Esophagus squamous epithelium (tissue), 4 donors: ENCODE results near the gene C6orf62.

Experiments
- CTCF ChIP-seq, 6 experiments: fragments of 450-650 bp in 4 of 6; fragments of 200-600 bp in 2 of 6; sonication (generic) in 2 of 6; IDR thresholded peaks; one replicate each; pipeline ENCODE4 v1.5.1; 2016 to 2019; ENCODE audit warnings: antibody characterized with exemption in 6 of 6, mild to moderate bottlenecking in 4 of 6, moderate library complexity in 4 of 6
- POLR2A ChIP-seq, 4 donors: fragments of 450-650 bp; IDR thresholded peaks; one replicate each; pipeline ENCODE4 v1.6.1; 2017; ENCODE audit warnings: antibody characterized with exemption in 4 of 4, mild to moderate bottlenecking in 4 of 4, moderate library complexity in 3 of 4

DNA sequence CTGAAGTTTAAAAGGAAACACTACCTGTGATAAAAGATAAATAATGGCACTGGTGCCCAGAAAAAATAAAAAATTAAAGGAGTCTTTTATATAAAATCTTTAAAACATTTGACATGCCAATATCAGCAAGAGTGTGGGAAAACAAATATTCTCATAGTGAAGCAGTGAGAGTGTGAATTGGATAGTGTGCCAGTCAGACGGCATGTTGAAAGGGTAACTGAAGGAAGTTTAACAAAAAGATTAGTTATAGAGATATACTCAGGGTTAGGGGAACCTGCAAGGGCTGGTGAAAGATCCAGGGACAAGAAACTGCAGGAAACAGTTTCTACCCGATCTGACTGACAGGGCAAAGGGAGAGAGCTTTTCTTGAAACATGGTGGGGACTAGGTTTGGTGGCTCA, 33.5 kb upstream of the C6orf62 start:
- TF ChIP-seq POLR2A (IDR thresholded peaks at IDR 0.05) (no peak), CTCF (IDR thresholded peaks at IDR 0.05) (no peak)
